ENCODE data around the gene KMT2D.

KMT2D gene

DNA sequence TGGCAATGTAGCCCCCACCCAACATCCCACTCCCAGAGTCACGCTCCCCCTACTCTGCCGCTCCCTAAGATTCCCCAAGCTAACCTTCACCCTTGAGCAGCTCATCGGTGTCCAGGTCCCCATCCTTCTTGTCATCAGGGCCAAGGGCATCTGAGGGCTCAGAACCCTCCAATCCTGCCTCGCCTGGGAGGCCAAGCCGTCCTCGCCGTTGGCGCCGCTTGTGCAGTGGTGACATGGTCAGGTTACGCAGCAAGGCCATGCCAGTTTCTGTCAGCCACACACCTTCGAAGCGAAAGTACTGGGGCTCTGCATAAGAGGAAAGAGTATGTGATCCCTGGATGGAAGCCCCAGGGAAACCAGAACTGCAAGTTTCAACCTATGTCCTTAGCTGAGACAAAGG lies 15.9 kb downstream of the KMT2D start:
- Histone ChIP-seq H3K4me1 (ENCODE audit: control insufficient read depth in 1 of 2, insufficient read depth in 2 of 2, low read length in 2 of 2) (no peaks in the 10 kb centered on the region), H3K9me3 (ENCODE audit: control insufficient read depth in 1 of 2, low read length in 2 of 2) (no peaks in the 10 kb centered on the region), H3K36me3 (ENCODE audit: control insufficient read depth in 1 of 2, insufficient read depth in 2 of 2, low read length in 2 of 2) (peaks cover 70 to 100% of the 10 kb centered on the region in 2 donors), H3K9ac (ENCODE audit: low read depth in 1 of 2, low read length in 2 of 2) (no peak overlapping the region), H3K27me3 (ENCODE audit: control insufficient read depth in 1 of 2, insufficient read depth in 2 of 2, low read length in 2 of 2) (no peaks in the 10 kb centered on the region), H3K27ac (ENCODE audit: low read depth, low read length) (no peak overlapping the region), H3K4me3 (ENCODE audit: low read depth in 1 of 2, low read length in 2 of 2) (no peak overlapping the region)

DNA sequence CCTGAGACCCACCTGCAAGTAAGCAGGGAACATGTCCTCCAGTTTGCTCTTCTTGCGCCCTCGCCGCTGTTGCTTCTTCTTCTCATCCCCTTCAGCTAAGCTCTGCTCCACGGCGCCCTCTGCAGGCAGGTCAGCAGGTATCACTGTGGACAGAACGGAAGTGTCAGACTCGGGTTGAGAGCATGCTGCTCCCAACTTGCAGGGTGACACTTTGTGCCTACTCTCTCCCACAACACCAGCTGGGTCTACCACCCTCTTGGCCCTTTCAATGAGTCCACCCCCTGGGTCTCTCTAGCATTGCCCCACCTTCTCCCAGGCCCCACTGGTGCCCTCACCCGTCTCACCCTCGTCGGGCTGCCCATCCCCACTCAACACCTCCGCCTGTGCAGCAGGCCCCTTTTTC lies 16.7 kb downstream of the KMT2D start:
- Histone ChIP-seq H3K27me3 (ENCODE audit: control insufficient read depth in 1 of 2, insufficient read depth in 2 of 2, low read length in 2 of 2) (no peaks in the 10 kb centered on the region), H3K4me1 (ENCODE audit: control insufficient read depth in 1 of 2, insufficient read depth in 2 of 2, low read length in 2 of 2) (no peaks in the 10 kb centered on the region), H3K27ac (ENCODE audit: low read depth, low read length) (no peak overlapping the region), H3K9ac (ENCODE audit: low read depth in 1 of 2, low read length in 2 of 2) (no peak overlapping the region), H3K9me3 (ENCODE audit: control insufficient read depth in 1 of 2, low read length in 2 of 2) (no peaks in the 10 kb centered on the region), H3K36me3 (ENCODE audit: control insufficient read depth in 1 of 2, insufficient read depth in 2 of 2, low read length in 2 of 2) (peaks cover 69 to 100% of the 10 kb centered on the region in 2 donors), H3K4me3 (ENCODE audit: low read depth in 1 of 2, low read length in 2 of 2) (no peak overlapping the region)

GRCh38 chr12:49043241-49043640 lies 17.4 kb downstream of the KMT2D start:
- no peaks in the 10 kb centered on the region for H3K9me3 ChIP-seq (ENCODE audit: control insufficient read depth in 1 of 2, low read length in 2 of 2)
- H3K9ac ChIP-seq (ENCODE audit: low read depth in 1 of 2, low read length in 2 of 2): no peak overlapping the region
- no peak overlapping the region for H3K4me3 ChIP-seq (ENCODE audit: low read depth in 1 of 2, low read length in 2 of 2)
- H3K36me3 ChIP-seq (ENCODE audit: control insufficient read depth in 1 of 2, insufficient read depth in 2 of 2, low read length in 2 of 2): peaks cover 70 to 100% of the 10 kb centered on the region in 2 donors
- H3K27me3 ChIP-seq (ENCODE audit: control insufficient read depth in 1 of 2, insufficient read depth in 2 of 2, low read length in 2 of 2): no peaks in the 10 kb centered on the region
- no peaks in the 10 kb centered on the region for H3K4me1 ChIP-seq (ENCODE audit: control insufficient read depth in 1 of 2, insufficient read depth in 2 of 2, low read length in 2 of 2)
- H3K27ac ChIP-seq (ENCODE audit: low read depth, low read length): no peak overlapping the region

- Histone ChIP-seq H3K9me3 (ENCODE audit: control insufficient read depth in 1 of 2, low read length in 2 of 2) (no peaks in the 10 kb centered on the region), H3K36me3 (ENCODE audit: control insufficient read depth in 1 of 2, insufficient read depth in 2 of 2, low read length in 2 of 2) (peaks cover 75 to 100% of the 10 kb centered on the region in 2 donors), H3K4me3 (ENCODE audit: low read depth in 1 of 2, low read length in 2 of 2) (no peak overlapping the region), H3K27ac (ENCODE audit: low read depth, low read length) (no peak overlapping the region), H3K27me3 (ENCODE audit: control insufficient read depth in 1 of 2, insufficient read depth in 2 of 2, low read length in 2 of 2) (no peaks in the 10 kb centered on the region), H3K9ac (ENCODE audit: low read depth in 1 of 2, low read length in 2 of 2) (no peak overlapping the region), H3K4me1 (ENCODE audit: control insufficient read depth in 1 of 2, insufficient read depth in 2 of 2, low read length in 2 of 2) (no peaks in the 10 kb centered on the region)
Measured at GRCh38 chr12:49041881-49042484, 18.6 kb downstream of the KMT2D start.

GRCh38 chr12:49041036-49041880 lies 19.3 kb downstream of the KMT2D start:
- Histone ChIP-seq H3K36me3 (ENCODE audit: control insufficient read depth in 1 of 2, insufficient read depth in 2 of 2, low read length in 2 of 2) (peaks cover 76 to 98% of the 10 kb centered on the region in 2 donors), H3K9ac (ENCODE audit: low read depth in 1 of 2, low read length in 2 of 2) (no peak overlapping the region), H3K9me3 (ENCODE audit: control insufficient read depth in 1 of 2, low read length in 2 of 2) (no peaks in the 10 kb centered on the region), H3K27me3 (ENCODE audit: control insufficient read depth in 1 of 2, insufficient read depth in 2 of 2, low read length in 2 of 2) (no peaks in the 10 kb centered on the region), H3K27ac (ENCODE audit: low read depth, low read length) (no peak overlapping the region), H3K4me3 (ENCODE audit: low read depth in 1 of 2, low read length in 2 of 2) (no peak overlapping the region), H3K4me1 (ENCODE audit: control insufficient read depth in 1 of 2, insufficient read depth in 2 of 2, low read length in 2 of 2) (no peaks in the 10 kb centered on the region)

GRCh38 chr12:49040364-49040855 lies 20.2 kb downstream of the KMT2D start:
- Histone ChIP-seq H3K36me3 (ENCODE audit: control insufficient read depth in 1 of 2, insufficient read depth in 2 of 2, low read length in 2 of 2) (peaks cover 68 to 94% of the 10 kb centered on the region in 2 donors), H3K4me3 (ENCODE audit: low read depth in 1 of 2, low read length in 2 of 2) (no peak overlapping the region), H3K27ac (ENCODE audit: low read depth, low read length) (no peak overlapping the region), H3K9me3 (ENCODE audit: control insufficient read depth in 1 of 2, low read length in 2 of 2) (no peaks in the 10 kb centered on the region), H3K4me1 (ENCODE audit: control insufficient read depth in 1 of 2, insufficient read depth in 2 of 2, low read length in 2 of 2) (no peaks in the 10 kb centered on the region), H3K9ac (ENCODE audit: low read depth in 1 of 2, low read length in 2 of 2) (no peak overlapping the region), H3K27me3 (ENCODE audit: control insufficient read depth in 1 of 2, insufficient read depth in 2 of 2, low read length in 2 of 2) (no peaks in the 10 kb centered on the region)

- H3K4me3 ChIP-seq (ENCODE audit: low read depth in 1 of 2, low read length in 2 of 2): no peak overlapping the region
- H3K36me3 ChIP-seq (ENCODE audit: control insufficient read depth in 1 of 2, insufficient read depth in 2 of 2, low read length in 2 of 2): peaks cover 64 to 93% of the 10 kb centered on the region in 2 donors
- H3K9ac ChIP-seq (ENCODE audit: low read depth in 1 of 2, low read length in 2 of 2): no peak overlapping the region
- H3K27me3 ChIP-seq (ENCODE audit: control insufficient read depth in 1 of 2, insufficient read depth in 2 of 2, low read length in 2 of 2): no peaks in the 10 kb centered on the region
- no peaks in the 10 kb centered on the region for H3K9me3 ChIP-seq (ENCODE audit: control insufficient read depth in 1 of 2, low read length in 2 of 2)
- no peaks in the 10 kb centered on the region for H3K4me1 ChIP-seq (ENCODE audit: control insufficient read depth in 1 of 2, insufficient read depth in 2 of 2, low read length in 2 of 2)
- no peak overlapping the region for H3K27ac ChIP-seq (ENCODE audit: low read depth, low read length)
Measured at GRCh38 chr12:49039421-49040363, 20.9 kb downstream of the KMT2D start.

- Histone ChIP-seq H3K27me3 (ENCODE audit: control insufficient read depth in 1 of 2, insufficient read depth in 2 of 2, low read length in 2 of 2) (no peaks in the 10 kb centered on the region), H3K36me3 (ENCODE audit: control insufficient read depth in 1 of 2, insufficient read depth in 2 of 2, low read length in 2 of 2) (peaks cover 64 to 93% of the 10 kb centered on the region in 2 donors), H3K4me1 (ENCODE audit: control insufficient read depth in 1 of 2, insufficient read depth in 2 of 2, low read length in 2 of 2) (no peaks in the 10 kb centered on the region), H3K27ac (ENCODE audit: low read depth, low read length) (no peak overlapping the region), H3K9me3 (ENCODE audit: control insufficient read depth in 1 of 2, low read length in 2 of 2) (no peaks in the 10 kb centered on the region), H3K9ac (ENCODE audit: low read depth in 1 of 2, low read length in 2 of 2) (no peak overlapping the region), H3K4me3 (ENCODE audit: low read depth in 1 of 2, low read length in 2 of 2) (no peak overlapping the region)
Measured at GRCh38 chr12:49038291-49038955, 22.2 kb downstream of the KMT2D start.

- H3K36me3 ChIP-seq (ENCODE audit: control insufficient read depth in 1 of 2, insufficient read depth in 2 of 2, low read length in 2 of 2): peaks cover 64 to 92% of the 10 kb centered on the region in 2 donors
Measured at GRCh38 chr12:49037947-49038237, 22.7 kb downstream of the KMT2D start.

More at GRCh38 chr12:49037947-49038237, 22.7 kb downstream of the KMT2D start:
- Histone ChIP-seq H3K4me3 (ENCODE audit: low read depth in 1 of 2, low read length in 2 of 2) (no peak overlapping the region), H3K9ac (ENCODE audit: low read depth in 1 of 2, low read length in 2 of 2) (no peak overlapping the region), H3K27ac (ENCODE audit: low read depth, low read length) (no peak overlapping the region), H3K27me3 (ENCODE audit: control insufficient read depth in 1 of 2, insufficient read depth in 2 of 2, low read length in 2 of 2) (no peaks in the 10 kb centered on the region), H3K4me1 (ENCODE audit: control insufficient read depth in 1 of 2, insufficient read depth in 2 of 2, low read length in 2 of 2) (no peaks in the 10 kb centered on the region), H3K9me3 (ENCODE audit: control insufficient read depth in 1 of 2, low read length in 2 of 2) (no peaks in the 10 kb centered on the region)

All from duodenal mucosa (tissue), 2 donors.